ENCODE data around the gene BLID. TPM values are rescaled to one million over a fixed set of nuclear protein-coding genes. Genes with fewer than 3 reads are reported as not detected.

Gene BLID
- total RNA-seq, 1 donor from 2014 or later, result 0.36 TPM

DNA sequence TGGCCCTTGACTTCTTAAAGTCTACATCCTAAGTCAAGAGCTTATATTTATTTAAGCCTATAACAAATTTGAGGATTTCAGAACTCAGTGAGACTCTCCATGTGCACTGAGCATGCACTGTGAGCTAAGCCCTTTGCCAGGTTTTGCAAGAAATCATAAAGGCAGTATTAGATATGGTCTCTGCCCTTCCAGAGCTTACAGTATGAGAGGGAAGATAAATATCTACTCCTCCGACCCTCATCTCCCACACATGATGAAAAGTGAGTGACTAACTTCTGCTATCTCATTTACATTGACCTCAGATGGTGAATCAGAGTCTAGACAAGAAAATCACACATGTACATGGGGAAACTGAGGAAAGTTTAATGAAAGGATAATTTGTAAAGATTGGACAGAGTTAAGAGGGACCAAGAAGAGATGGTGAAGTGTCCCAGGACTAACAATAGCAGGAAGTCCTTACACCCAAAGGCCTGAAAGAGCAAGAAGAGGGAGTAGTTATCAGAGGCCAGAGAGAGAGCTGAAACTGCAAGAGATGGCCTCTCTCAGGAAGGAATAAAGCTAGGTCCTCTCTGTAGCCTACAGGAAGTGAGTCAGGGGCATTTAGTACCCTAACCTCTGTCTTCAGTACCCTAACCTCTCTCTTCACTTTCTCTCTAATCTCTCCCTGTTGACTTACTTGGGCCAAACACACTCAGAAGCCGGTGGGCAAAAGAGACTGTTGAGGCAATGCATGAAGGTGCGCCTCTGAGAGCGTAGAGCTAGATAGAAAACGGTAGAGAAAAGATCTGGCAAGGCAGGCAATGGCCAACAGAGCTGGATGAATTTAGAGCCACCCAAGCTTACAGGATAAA, 23.0 kb upstream of the BLID start:
- H3K27ac ChIP-seq (replicated peaks), result peak overlapping the region; percentile 37
- intact Hi-C loops (cut with micrococcal nuclease), result no loop called here

DNA sequence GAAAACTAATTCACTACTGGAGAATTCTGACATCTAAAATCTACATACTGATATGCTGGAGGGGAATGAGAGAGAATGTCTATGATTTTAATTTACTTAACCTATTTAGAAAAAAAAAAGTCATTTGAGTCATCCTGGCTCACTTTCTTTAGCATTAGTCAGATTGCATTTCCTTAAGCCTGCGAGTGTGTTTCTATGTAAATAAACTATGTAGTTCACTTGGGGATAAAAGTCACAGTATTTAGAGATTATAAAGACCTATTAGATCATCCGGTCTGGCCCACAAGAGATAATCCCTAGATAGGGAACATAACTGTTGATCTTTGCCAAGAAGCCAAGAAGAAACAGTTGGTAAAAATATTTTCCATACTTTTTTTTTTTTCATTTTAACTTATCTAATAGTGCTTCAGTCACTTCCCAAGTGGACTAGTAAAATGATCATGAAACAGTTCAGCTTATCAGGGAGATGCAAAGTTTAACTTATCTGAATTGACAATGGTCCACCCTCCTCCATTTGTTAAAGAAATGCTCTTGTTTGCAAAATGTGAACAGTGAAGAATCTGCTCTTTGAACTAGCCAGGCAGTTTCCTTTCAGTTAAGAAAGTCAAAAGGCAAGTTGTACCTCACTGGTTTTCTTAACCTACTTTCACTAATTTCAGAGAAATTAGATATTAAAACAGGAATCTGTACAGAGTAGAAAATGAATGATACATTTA, 21.2 kb upstream of the BLID start:
- no peaks in the 10 kb centered on the region for H3K9me3 ChIP-seq (replicated peaks)
- H3K27me3 ChIP-seq (ENCODE audit: low read depth), result no peaks in the 10 kb centered on the region
- peaks cover 3% of the 10 kb centered on the region for H3K4me1 ChIP-seq
- DNase-seq, result no peak
- TF ChIP-seq, protein P1, sequence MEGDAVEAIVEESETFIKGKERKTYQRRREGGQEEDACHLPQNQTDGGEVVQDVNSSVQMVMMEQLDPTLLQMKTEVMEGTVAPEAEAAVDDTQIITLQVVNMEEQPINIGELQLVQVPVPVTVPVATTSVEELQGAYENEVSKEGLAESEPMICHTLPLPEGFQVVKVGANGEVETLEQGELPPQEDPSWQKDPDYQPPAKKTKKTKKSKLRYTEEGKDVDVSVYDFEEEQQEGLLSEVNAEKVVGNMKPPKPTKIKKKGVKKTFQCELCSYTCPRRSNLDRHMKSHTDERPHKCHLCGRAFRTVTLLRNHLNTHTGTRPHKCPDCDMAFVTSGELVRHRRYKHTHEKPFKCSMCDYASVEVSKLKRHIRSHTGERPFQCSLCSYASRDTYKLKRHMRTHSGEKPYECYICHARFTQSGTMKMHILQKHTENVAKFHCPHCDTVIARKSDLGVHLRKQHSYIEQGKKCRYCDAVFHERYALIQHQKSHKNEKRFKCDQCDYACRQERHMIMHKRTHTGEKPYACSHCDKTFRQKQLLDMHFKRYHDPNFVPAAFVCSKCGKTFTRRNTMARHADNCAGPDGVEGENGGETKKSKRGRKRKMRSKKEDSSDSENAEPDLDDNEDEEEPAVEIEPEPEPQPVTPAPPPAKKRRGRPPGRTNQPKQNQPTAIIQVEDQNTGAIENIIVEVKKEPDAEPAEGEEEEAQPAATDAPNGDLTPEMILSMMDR (IDR thresholded peaks at IDR 0.05; ENCODE audit: borderline replicate concordance), result no peak
- intact Hi-C loops (cut with micrococcal nuclease), result no loop called here
- no peak overlapping the region for H3K4me3 ChIP-seq
- peak overlapping the region; percentile 37 for H3K27ac ChIP-seq (replicated peaks)
- H3K36me3 ChIP-seq, result no peaks in the 10 kb centered on the region

More for the DNA sequence above, 23.0 kb upstream of the BLID start:
- TF ChIP-seq, protein P1 (IDR thresholded peaks at IDR 0.05; ENCODE audit: borderline replicate concordance), result no peak
- Histone ChIP-seq H3K36me3 (no peaks in the 10 kb centered on the region), H3K27me3 (ENCODE audit: low read depth) (no peaks in the 10 kb centered on the region), H3K9me3 (replicated peaks) (no peaks in the 10 kb centered on the region), H3K4me1 (peaks cover 3% of the 10 kb centered on the region), H3K4me3 (no peak overlapping the region)
- DNase-seq, result no peak

GRCh38 chr11:122131126-122131525, 15.1 kb upstream of the BLID start:
- Histone ChIP-seq H3K4me3 (no peak overlapping the region), H3K9me3 (replicated peaks) (no peaks in the 10 kb centered on the region), H3K27me3 (ENCODE audit: low read depth) (no peaks in the 10 kb centered on the region), H3K27ac (replicated peaks) (no peak overlapping the region), H3K36me3 (no peaks in the 10 kb centered on the region), H3K4me1 (no peaks in the 10 kb centered on the region)
- DNase-seq, result no peak
- TF ChIP-seq, protein P1 (IDR thresholded peaks at IDR 0.05; ENCODE audit: borderline replicate concordance), result no peak
- intact Hi-C loops (cut with micrococcal nuclease), result no loop called here

- H3K36me3 ChIP-seq, result no peaks in the 10 kb centered on the region
- no peaks in the 10 kb centered on the region for H3K4me1 ChIP-seq
- no peak overlapping the region for H3K27ac ChIP-seq (replicated peaks)
- no peaks in the 10 kb centered on the region for H3K9me3 ChIP-seq (replicated peaks)
- H3K4me3 ChIP-seq, result no peak overlapping the region
- no peak for DNase-seq
- H3K27me3 ChIP-seq (ENCODE audit: low read depth), result no peaks in the 10 kb centered on the region
- TF ChIP-seq, protein P1 (IDR thresholded peaks at IDR 0.05; ENCODE audit: borderline replicate concordance), result no peak
- intact Hi-C loops (cut with micrococcal nuclease), result no loop called here
Observed at GRCh38 chr11:122128146-122128545, 12.1 kb upstream of the BLID start.

DNA sequence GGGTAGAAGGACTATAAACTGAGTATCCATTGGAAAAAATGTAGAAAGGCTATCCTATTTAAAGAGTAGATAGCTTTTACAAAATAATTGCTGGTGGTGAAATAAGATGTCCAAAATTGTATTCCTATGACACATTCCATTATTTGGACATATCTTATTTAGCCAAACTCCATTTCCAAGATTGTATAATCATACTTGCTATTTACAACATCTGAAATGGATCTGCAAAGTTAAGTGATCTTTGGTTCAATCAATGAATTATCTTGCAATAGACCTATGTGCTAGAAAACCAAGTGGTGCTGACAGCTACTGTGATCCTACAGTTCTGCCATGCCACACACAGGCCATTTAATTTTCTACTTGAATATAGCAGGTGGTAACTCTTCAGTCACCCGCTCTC, 11.0 kb upstream of the BLID start:
- TF ChIP-seq, protein P1 (IDR thresholded peaks at IDR 0.05; ENCODE audit: borderline replicate concordance), result no peak
- DNase-seq, result no peak
- Histone ChIP-seq H3K4me1 (no peaks in the 10 kb centered on the region), H3K27ac (replicated peaks) (no peak overlapping the region), H3K9me3 (replicated peaks) (no peaks in the 10 kb centered on the region), H3K36me3 (no peaks in the 10 kb centered on the region), H3K27me3 (ENCODE audit: low read depth) (no peaks in the 10 kb centered on the region), H3K4me3 (no peak overlapping the region)
- intact Hi-C loops (cut with micrococcal nuclease), result no loop called here

Measured in left ventricle myocardium inferior (tissue), 1 donor.